IMR-90 (cell line): Measurements from ENCODE around the gene POLR1B. TPM values are rescaled to one million over a fixed set of nuclear protein-coding genes. Genes with fewer than 3 reads are reported as not detected.

Experiments
- ATAC-seq: fragments of 200-7000 bp; cut with Tn5 transposase; 2 replicates; pipeline ENCODE4 v1.9.1; 2020; ENCODE audit warnings: low read depth, mild to moderate bottlenecking, moderate library complexity
- BruUV-seq: library from RNA; stranded (reverse); fragments of 400-500 nt; replicated peaks from 2 replicates; lab custom pipeline; 2021; lab: Mats Ljungman, UMichigan
- CTCF ChIA-PET: fragments of 300-600 bp; formaldehyde crosslinking; extraction: SDS; loops from one replicate; lab custom pipeline; 2021; ENCODE audit warnings: antibody characterized with exemption; lab: Yijun Ruan, JAX
- POLR2A ChIA-PET: fragments of 300-600 bp; sonication (Branson Sonifier 250); formaldehyde crosslinking; loops from one replicate; lab custom pipeline; 2022; ENCODE audit warnings: antibody characterized with exemption; ENCODE audit not compliant: unreplicated experiment; lab: Charles Lee
- DNase-seq: peaks from one replicate; pipeline ENCODE4 v3.0.0; 2013
- H2AFZ ChIP-seq: replicated peaks from 2 replicates; pipeline ENCODE3; 2013; ENCODE audit warnings: low read length, mild to moderate bottlenecking; ENCODE audit not compliant: poor library complexity
- H2AK5ac ChIP-seq: 2 replicates; pipeline ENCODE4 v1.6.1; 2013; ENCODE audit warnings: low read depth, low read length, inconsistent platforms
- H2AK9ac ChIP-seq: replicated peaks from 2 replicates; pipeline ENCODE3; 2013; ENCODE audit warnings: mild to moderate bottlenecking, low read depth, low read length, moderate library complexity; ENCODE audit not compliant: poor library complexity
- H2BK120ac ChIP-seq: 2 replicates; pipeline ENCODE4 v1.6.1; 2013; ENCODE audit warnings: low read depth, low read length, inconsistent platforms
- H2BK15ac ChIP-seq: 3 replicates; pipeline ENCODE4 v1.6.1; 2013; ENCODE audit warnings: low read depth, low read length, inconsistent platforms
- H2BK20ac ChIP-seq: 2 replicates; pipeline ENCODE4 v1.6.1; 2013; ENCODE audit warnings: low read depth, mild to moderate bottlenecking, inconsistent platforms, low read length, moderate library complexity
- H2BK5ac ChIP-seq: 2 replicates; pipeline ENCODE4 v1.6.1; 2013; ENCODE audit warnings: mild to moderate bottlenecking, low read depth, low read length, inconsistent platforms; ENCODE audit not compliant: poor library complexity, severe bottlenecking
- H3K14ac ChIP-seq: replicated peaks from 2 replicates; pipeline ENCODE4 v1.6.1; 2013; ENCODE audit warnings: low read depth, low read length, inconsistent platforms
- H3K18ac ChIP-seq: 2 replicates; pipeline ENCODE4 v1.6.1; 2013; ENCODE audit warnings: low read depth, low read length, control low read depth
- H3K23ac ChIP-seq: 2 replicates; pipeline ENCODE4 v1.6.1; 2013; ENCODE audit warnings: low read depth, low read length, inconsistent platforms
- H3K27ac ChIP-seq: 2 replicates; pipeline ENCODE4 v1.5.1; 2013; ENCODE audit warnings: mild to moderate bottlenecking, control low read depth, low read length; ENCODE audit not compliant: insufficient read depth
- H3K27me3 ChIP-seq: 2 replicates; pipeline ENCODE4 v1.6.1; 2013; ENCODE audit warnings: low read length; ENCODE audit not compliant: control insufficient read depth, insufficient read depth
- H3K36me3 ChIP-seq: 2 replicates; pipeline ENCODE4 v1.6.1; 2013; ENCODE audit warnings: low read length, mixed read lengths; ENCODE audit not compliant: control insufficient read depth, insufficient read depth
- H3K4ac ChIP-seq: 2 replicates; pipeline ENCODE4 v1.6.1; 2013; ENCODE audit warnings: low read depth, low read length, inconsistent platforms
- H3K4me1 ChIP-seq: 2 replicates; pipeline ENCODE4 v1.6.1; 2013; ENCODE audit warnings: low read length, mixed read lengths; ENCODE audit not compliant: control insufficient read depth, insufficient read depth
- H3K4me2 ChIP-seq: 2 replicates; pipeline ENCODE4 v1.6.1; 2013; ENCODE audit warnings: low read depth, mild to moderate bottlenecking, control low read depth, low read length, moderate library complexity
- H3K4me3 ChIP-seq: 2 replicates; pipeline ENCODE4 v1.5.1; 2013; ENCODE audit warnings: low read depth, mild to moderate bottlenecking, control low read depth, low read length, moderate library complexity; ENCODE audit not compliant: insufficient read depth
- H3K56ac ChIP-seq: 2 replicates; pipeline ENCODE4 v1.6.1; 2013; ENCODE audit warnings: low read length, inconsistent platforms; ENCODE audit not compliant: insufficient read depth; ENCODE audit errors: extremely low read depth
- H3K79me1 ChIP-seq, 2 experiments: 2 replicates each; pipeline ENCODE4 v1.6.1; 2013; ENCODE audit warnings: low read length in 2 of 2, inconsistent platforms in 1 of 2, low read depth in 1 of 2
- H3K9ac ChIP-seq: 2 replicates; pipeline ENCODE4 v1.6.1; 2013; ENCODE audit warnings: low read depth, low read length, control low read depth
- H3K9me1 ChIP-seq: 2 replicates; pipeline ENCODE4 v1.6.1; 2013; ENCODE audit warnings: low read length, inconsistent platforms; ENCODE audit not compliant: insufficient read depth
- H3K9me3 ChIP-seq: 2 replicates; pipeline ENCODE4 v1.6.1; 2013; ENCODE audit warnings: low read length; ENCODE audit not compliant: control insufficient read depth, insufficient read depth
- H4K20me1 ChIP-seq: 2 replicates; pipeline ENCODE4 v1.6.1; 2013; ENCODE audit warnings: low read length, inconsistent platforms; ENCODE audit not compliant: insufficient read depth
- H4K5ac ChIP-seq: 2 replicates; pipeline ENCODE4 v1.6.1; 2013; ENCODE audit warnings: mild to moderate bottlenecking, low read depth, low read length, control low read depth
- H4K8ac ChIP-seq, 2 experiments: 2 replicates each; pipeline ENCODE4 v1.6.1; 2013; ENCODE audit warnings: low read depth in 2 of 2, low read length in 2 of 2, control low read depth in 1 of 2, inconsistent platforms in 1 of 2
- H4K91ac ChIP-seq: 2 replicates; pipeline ENCODE4 v1.6.1; 2013; ENCODE audit warnings: low read depth, low read length, inconsistent platforms; ENCODE audit not compliant: insufficient read depth
- BHLHE40 ChIP-seq: fragments of 150-350 bp; IDR thresholded peaks from 2 replicates; pipeline ENCODE4 v1.6.1; 2016; ENCODE audit warnings: mild to moderate bottlenecking, low read depth, low read length
- CEBPB ChIP-seq: IDR thresholded peaks from 2 replicates; pipeline ENCODE4 v1.6.1; 2012; ENCODE audit warnings: low read depth, low read length, improper control_type of control experiment
- FOS ChIP-seq: fragments of 150-350 bp; IDR thresholded peaks from 2 replicates; pipeline ENCODE4 v1.6.1; 2016; ENCODE audit warnings: low read depth, low read length
- MAFK ChIP-seq: IDR thresholded peaks from 2 replicates; pipeline ENCODE4 v1.6.1; 2012; ENCODE audit warnings: low read depth, low read length, improper control_type of control experiment
- MAZ ChIP-seq: IDR thresholded peaks from 2 replicates; pipeline ENCODE4 v1.6.1; 2012; ENCODE audit warnings: low read depth, mild to moderate bottlenecking, low read length, improper control_type of control experiment, moderate library complexity, borderline replicate concordance
- MXI1 ChIP-seq: IDR thresholded peaks from 2 replicates; pipeline ENCODE4 v1.6.1; 2012; ENCODE audit warnings: low read depth, mild to moderate bottlenecking, low read length, moderate library complexity, borderline replicate concordance
- NFE2L2 ChIP-seq: fragments of 150-350 bp; IDR thresholded peaks from 2 replicates; pipeline ENCODE4 v1.6.1; 2016; ENCODE audit warnings: low read depth, mild to moderate bottlenecking, low read length
- POLR2A ChIP-seq: IDR thresholded peaks from 2 replicates; pipeline ENCODE4 v1.6.1; 2012; ENCODE audit warnings: mild to moderate bottlenecking, low read depth, low read length
- RAD21 ChIP-seq: IDR thresholded peaks from 2 replicates; pipeline ENCODE4 v1.6.1; 2012; ENCODE audit warnings: low read length, improper control_type of control experiment
- RFX5 ChIP-seq: IDR thresholded peaks from 2 replicates; pipeline ENCODE4 v1.8.0; 2012; ENCODE audit warnings: low read depth, mild to moderate bottlenecking, low read length, moderate library complexity
- WGBS, 2 experiments: methylation state at CpG; one replicate each; pipeline versions ENCODE4 v1.1.5 to v1.1.7; 2013; ENCODE audit warnings: missing lambda C conversion rate in 2 of 2; ENCODE audit not compliant: insufficient read length in 1 of 2; ENCODE audit errors: extremely low coverage in 2 of 2; 5-methylcytosine and 5-hydroxymethylcytosine counted together
- dilution Hi-C: fragments of 300-500 bp; cut with HindIII; formaldehyde crosslinking; loops from one replicate; pipeline ENCODE4 v1.14.3; 2018; ENCODE audit warnings: low sequenced_read_pairs; ENCODE audit not compliant: unreplicated experiment
- in situ Hi-C: fragments of 300-500 bp; cut with MboI; formaldehyde crosslinking; loops from 3 replicates; pipeline ENCODE4 v1.14.3; 2019; ENCODE audit warnings: low sequenced_read_pairs, inconsistent platforms, mixed read lengths
- intact Hi-C: fragments of 100-400 bp; cut with micrococcal nuclease; formaldehyde crosslinking; loops from 2 replicates; pipeline ENCODE4 v1.10.0; 2022
- polyA plus RNA-seq, 3 experiments: library from polyadenylated mRNA; depleted of rRNA; stranded (reverse); fragments of >200 nt; gene quantifications; 2 replicates each; pipeline ENCODE4 v1.2.3, GENCODE V29; 2012; ENCODE audit warnings: low replicate concordance in 1 of 3
- total RNA-seq: library from RNA; depleted of rRNA; stranded (reverse); fragments of >200 nt; gene quantifications from 2 replicates; pipeline ENCODE4 v1.2.3, GENCODE V29; 2012
- TF ChIP-seq, protein P1 (sequence below): fragments of 150-350 bp; IDR thresholded peaks from 2 replicates; pipeline ENCODE4 v1.6.1; 2017; ENCODE audit warnings: mild to moderate bottlenecking, antibody characterized with exemption, low read length, low read depth
- TF ChIP-seq, protein P2 (sequence below): conservative IDR thresholded peaks from 2 replicates; pipeline ENCODE4 v1.5.1; 2012; ENCODE audit warnings: mild to moderate bottlenecking, low read depth, low read length, improper control_type of control experiment
- TF ChIP-seq, protein P3 (sequence below): fragments of 150-350 bp; IDR thresholded peaks from 2 replicates; pipeline ENCODE4 v1.6.1; 2016; ENCODE audit warnings: low read depth, mild to moderate bottlenecking, low read length, moderate library complexity, borderline replicate concordance

Gene POLR1B
- total and polyA plus RNA-seq, 2 of the 4 experiments (the other 2 are of a cell fraction), result 10.5 to 24.6 TPM

DNA sequence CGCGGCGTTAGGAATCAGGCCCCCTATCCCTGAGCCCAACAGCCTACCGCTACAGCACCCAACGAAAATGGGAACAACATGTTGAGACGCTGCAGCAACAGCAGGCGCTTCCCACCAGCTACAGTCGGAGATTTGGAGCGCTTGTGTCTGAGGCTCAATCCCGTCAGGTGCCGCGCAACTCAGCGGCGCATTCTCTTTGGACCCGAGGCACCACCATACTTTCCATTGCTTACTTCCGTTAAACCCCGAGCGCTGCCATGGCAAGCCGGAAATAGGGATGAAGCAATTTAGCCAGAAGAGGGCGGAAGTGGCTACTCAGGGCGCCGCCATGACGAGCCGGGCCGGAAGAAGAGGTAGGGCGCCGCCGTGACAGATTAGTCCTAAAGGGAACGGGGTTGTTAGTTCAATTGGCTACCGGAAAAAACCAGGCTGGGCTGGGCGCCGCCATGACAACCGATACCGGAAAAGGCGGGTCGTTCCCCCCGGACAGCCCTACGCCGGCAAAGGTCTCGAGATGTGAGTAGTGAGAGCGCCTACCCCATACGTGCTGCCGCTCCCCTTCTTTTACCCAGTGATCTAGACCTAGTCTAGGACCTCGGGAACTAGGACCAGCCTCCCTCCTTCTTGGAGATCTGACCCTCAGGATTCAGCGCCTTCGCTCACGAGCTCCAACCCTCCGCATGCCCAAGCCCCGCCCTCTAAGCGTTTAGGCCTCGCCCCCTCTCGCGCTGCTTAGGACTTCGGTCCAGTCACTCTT, 42.0 kb downstream of the POLR1B start, which contains the start of gene CHCHD5:
Gene CHCHD5 (plus strand): TSS at position 476 of the 757 bp plus-strand sequence. CDS start 39 bp downstream, at position 515.
- H3K23ac ChIP-seq, result peak within 1 kb of the TSS; percentile 100
- H3K9ac ChIP-seq, result peak within 1 kb of the TSS; percentile 81
- peak; percentile 94 for DNase-seq
- peak within 1 kb of the TSS; percentile 56 for H3K4me3 ChIP-seq
- peak within 1 kb of the TSS; percentile 99 for H3K4ac ChIP-seq
- whole genome bisulfite sequencing, 2 experiments, result 0% methylated on average over 24 of the region's 54 CpGs; no CpG with 5 or more reads in 1 of the 2 experiments
- H3K27me3 ChIP-seq, result no peaks in the 10 kb centered on the region
- ChIA-PET POLR2A (interaction anchor here (0.5 kb wide), 1 partner anchor 102 kb away, joined by 6 read pairs; no protein-coding TSS in a partner anchor), CTCF (interaction anchor here (0.5 to 1.3 kb wide), 5 partner anchors 16 to 406 kb away, joined by 3 to 4 read pairs (median 3); no protein-coding TSS in a partner anchor)
- peaks cover 5 to 37% of the 10 kb centered on the region in 2 experiments for H3K79me1 ChIP-seq
- peak within 1 kb of the TSS; percentile 99 for H3K14ac ChIP-seq
- peaks cover 6% of the 10 kb centered on the region for H3K4me1 ChIP-seq
- H4K20me1 ChIP-seq, result no peaks in the 10 kb centered on the region
- H3K4me2 ChIP-seq, result peak within 1 kb of the TSS; percentile 83
- H3K9me3 ChIP-seq, result no peaks in the 10 kb centered on the region
- H2BK15ac ChIP-seq, result peak within 1 kb of the TSS; percentile 88; the same call in 2 of the 3 replicates
- no TSS peak for BruUV-seq
- H3K36me3 ChIP-seq, result peaks cover 6% of the 10 kb centered on the region
- peak within 1 kb of the TSS; percentile 96 for H2AK9ac ChIP-seq
- H4K5ac ChIP-seq, result peak within 1 kb of the TSS; percentile 97
- peak; percentile 89 for ATAC-seq
- peaks cover 14% of the 10 kb centered on the region for H3K9me1 ChIP-seq
- dilution Hi-C loops (no loop called here), intact Hi-C loops (loop anchor here (5.0 kb wide), 1 partner anchor 143 kb away; no protein-coding TSS in a partner anchor), in situ Hi-C loops (no loop called here)
- H2BK120ac ChIP-seq, result peak within 1 kb of the TSS; percentile 92
- H4K91ac ChIP-seq, result peak within 1 kb of the TSS; percentile 98
- peak within 1 kb of the TSS; percentile 100 for H2AFZ ChIP-seq
- H2BK5ac ChIP-seq, result peak within 1 kb of the TSS; percentile 80
- H3K18ac ChIP-seq, result peak within 1 kb of the TSS; percentile 78
- H3K27ac ChIP-seq, result peak within 1 kb of the TSS; percentile 84
- peak within 1 kb of the TSS; percentile 98 for H3K56ac ChIP-seq
- peak within 1 kb of the TSS; percentile 78; the same call in 1 of the 2 replicates for H2BK20ac ChIP-seq
- peak within 1 kb of the TSS; percentile 89 for H2AK5ac ChIP-seq
- H4K8ac ChIP-seq, result peak within 1 kb of the TSS; percentile 96 to 100
- TF ChIP-seq RFX5 (no peak), FOS (0 out of 2 replicates have a peak, but pooled peaks have one; percentile 1), MAFK (no peak), MAZ (peak; percentile 61; the same call in 1 of the 2 replicates), BHLHE40 (0 out of 2 replicates have a peak, but pooled peaks have one; percentile 33), NFE2L2 (no peak), CEBPB (peak; percentile 98), POLR2A (peak; percentile 89), MXI1 (peak; percentile 59; the same call in 1 of the 2 replicates), RAD21 (no peak)
- TF ChIP-seq, protein P1, sequence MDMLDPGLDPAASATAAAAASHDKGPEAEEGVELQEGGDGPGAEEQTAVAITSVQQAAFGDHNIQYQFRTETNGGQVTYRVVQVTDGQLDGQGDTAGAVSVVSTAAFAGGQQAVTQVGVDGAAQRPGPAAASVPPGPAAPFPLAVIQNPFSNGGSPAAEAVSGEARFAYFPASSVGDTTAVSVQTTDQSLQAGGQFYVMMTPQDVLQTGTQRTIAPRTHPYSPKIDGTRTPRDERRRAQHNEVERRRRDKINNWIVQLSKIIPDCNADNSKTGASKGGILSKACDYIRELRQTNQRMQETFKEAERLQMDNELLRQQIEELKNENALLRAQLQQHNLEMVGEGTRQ, result 0 out of 2 replicates have a peak, but pooled peaks have one; percentile 9
- TF ChIP-seq, protein P2, sequence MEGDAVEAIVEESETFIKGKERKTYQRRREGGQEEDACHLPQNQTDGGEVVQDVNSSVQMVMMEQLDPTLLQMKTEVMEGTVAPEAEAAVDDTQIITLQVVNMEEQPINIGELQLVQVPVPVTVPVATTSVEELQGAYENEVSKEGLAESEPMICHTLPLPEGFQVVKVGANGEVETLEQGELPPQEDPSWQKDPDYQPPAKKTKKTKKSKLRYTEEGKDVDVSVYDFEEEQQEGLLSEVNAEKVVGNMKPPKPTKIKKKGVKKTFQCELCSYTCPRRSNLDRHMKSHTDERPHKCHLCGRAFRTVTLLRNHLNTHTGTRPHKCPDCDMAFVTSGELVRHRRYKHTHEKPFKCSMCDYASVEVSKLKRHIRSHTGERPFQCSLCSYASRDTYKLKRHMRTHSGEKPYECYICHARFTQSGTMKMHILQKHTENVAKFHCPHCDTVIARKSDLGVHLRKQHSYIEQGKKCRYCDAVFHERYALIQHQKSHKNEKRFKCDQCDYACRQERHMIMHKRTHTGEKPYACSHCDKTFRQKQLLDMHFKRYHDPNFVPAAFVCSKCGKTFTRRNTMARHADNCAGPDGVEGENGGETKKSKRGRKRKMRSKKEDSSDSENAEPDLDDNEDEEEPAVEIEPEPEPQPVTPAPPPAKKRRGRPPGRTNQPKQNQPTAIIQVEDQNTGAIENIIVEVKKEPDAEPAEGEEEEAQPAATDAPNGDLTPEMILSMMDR, result peak; percentile 25; the same call in 1 of the 2 replicates
- TF ChIP-seq, protein P3, sequence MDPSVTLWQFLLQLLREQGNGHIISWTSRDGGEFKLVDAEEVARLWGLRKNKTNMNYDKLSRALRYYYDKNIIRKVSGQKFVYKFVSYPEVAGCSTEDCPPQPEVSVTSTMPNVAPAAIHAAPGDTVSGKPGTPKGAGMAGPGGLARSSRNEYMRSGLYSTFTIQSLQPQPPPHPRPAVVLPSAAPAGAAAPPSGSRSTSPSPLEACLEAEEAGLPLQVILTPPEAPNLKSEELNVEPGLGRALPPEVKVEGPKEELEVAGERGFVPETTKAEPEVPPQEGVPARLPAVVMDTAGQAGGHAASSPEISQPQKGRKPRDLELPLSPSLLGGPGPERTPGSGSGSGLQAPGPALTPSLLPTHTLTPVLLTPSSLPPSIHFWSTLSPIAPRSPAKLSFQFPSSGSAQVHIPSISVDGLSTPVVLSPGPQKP, result no peak
